Neural cell (in vitro differentiated cells): ENCODE data around the gene LPP.

Experiments
- CTCF ChIP-seq: fragments of 450-650 bp; IDR thresholded peaks from 2 replicates; pipeline ENCODE4 v1.5.1; 2014; ENCODE audit warnings: antibody characterized with exemption, mild to moderate bottlenecking, moderate library complexity; ENCODE audit not compliant: poor library complexity, severe bottlenecking
- EP300 ChIP-seq: fragments of 450-650 bp; conservative IDR thresholded peaks from 2 replicates; pipeline ENCODE4 v1.6.1; 2014; ENCODE audit warnings: antibody characterized with exemption, mild to moderate bottlenecking, moderate library complexity; ENCODE audit not compliant: poor library complexity, severe bottlenecking
- MXI1 ChIP-seq: fragments of 450-650 bp; conservative IDR thresholded peaks from 2 replicates; pipeline ENCODE4 v1.6.1; 2014; ENCODE audit warnings: antibody characterized with exemption, mild to moderate bottlenecking; ENCODE audit not compliant: poor library complexity, severe bottlenecking
- RAD21 ChIP-seq: fragments of 450-650 bp; conservative IDR thresholded peaks from 2 replicates; pipeline ENCODE4 v1.6.1; 2014; ENCODE audit warnings: antibody characterized with exemption, mild to moderate bottlenecking, moderate library complexity
- REST ChIP-seq: IDR thresholded peaks from 2 replicates; pipeline ENCODE4 v1.6.1; 2012; ENCODE audit warnings: borderline replicate concordance
- SMC3 ChIP-seq: fragments of 450-650 bp; conservative IDR thresholded peaks from 2 replicates; pipeline ENCODE4 v1.6.1; 2014; ENCODE audit warnings: antibody characterized with exemption, mild to moderate bottlenecking, moderate library complexity; ENCODE audit not compliant: poor library complexity
- TAF1 ChIP-seq: IDR thresholded peaks from 2 replicates; pipeline ENCODE4 v1.6.1; 2012; ENCODE audit warnings: low read depth

DNA sequence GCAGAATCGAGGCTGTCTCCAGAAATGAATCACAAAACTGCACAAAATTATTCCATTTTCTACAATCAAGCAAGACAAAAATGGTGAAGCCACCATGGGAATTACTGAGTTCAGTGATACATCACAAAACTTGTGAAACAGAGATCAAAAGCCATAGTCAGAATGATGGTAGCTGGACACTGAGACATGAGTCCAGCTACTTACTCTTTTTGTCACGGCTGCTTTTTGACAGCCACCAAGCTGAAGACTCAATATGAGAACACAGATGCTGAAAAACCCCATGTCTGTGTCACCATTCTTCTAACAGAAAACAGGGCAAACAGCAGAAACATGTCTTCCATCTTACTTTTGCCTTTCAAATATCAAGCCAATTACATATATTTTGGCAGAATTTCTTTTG, 237.6 kb downstream of the LPP start:
- TF ChIP-seq CTCF (no peak), EP300 (no peak), TAF1 (no peak), REST (no peak), RAD21 (no peak), SMC3 (no peak), MXI1 (no peak)
